ENCODE results near the gene TNFAIP2.

Gene TNFAIP2

DNA sequence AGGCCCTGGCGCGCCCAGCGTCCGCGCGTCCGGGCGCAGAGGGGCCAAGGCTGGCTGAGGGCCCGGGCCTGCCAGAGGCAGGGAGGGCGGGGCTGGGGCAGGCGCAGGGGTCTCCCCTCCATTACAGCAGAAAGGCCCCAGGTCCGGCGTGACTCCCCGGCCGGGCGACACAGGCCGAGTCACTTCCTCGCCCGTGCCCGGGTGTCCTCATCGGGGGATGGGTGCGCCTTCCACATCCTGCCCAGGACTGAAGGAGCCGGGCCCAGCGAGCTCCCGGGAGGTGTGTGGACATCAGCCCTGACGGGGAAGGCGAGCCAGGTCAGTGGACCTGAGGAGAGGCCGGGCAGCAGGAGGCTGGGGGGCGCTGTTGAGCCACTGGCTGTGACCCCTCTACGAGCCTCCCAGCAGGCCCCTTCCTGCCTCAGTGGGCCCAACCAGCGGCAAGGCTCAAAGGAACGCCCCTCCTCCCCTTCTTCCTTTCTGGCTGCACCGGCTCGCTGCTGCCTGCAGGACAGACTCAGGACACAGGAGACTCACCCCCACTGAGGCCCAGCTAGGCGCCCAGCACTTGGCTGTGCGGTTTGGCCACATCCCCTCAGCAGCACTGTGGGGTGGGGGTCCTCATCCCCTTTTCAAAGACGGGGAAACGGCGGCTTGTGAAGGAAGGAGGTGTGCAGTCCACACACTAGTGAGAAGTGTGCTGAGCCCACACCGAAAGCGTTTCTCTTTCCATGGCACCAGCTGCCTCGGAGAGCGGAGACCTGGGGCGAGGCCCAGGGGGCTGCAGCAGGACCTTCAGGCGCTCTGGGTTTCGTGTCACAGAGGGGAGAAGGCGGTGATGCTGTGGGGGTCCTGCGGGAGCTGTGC, 606 bp downstream of the TNFAIP2 start:
- DNase-seq: no peak

DNA sequence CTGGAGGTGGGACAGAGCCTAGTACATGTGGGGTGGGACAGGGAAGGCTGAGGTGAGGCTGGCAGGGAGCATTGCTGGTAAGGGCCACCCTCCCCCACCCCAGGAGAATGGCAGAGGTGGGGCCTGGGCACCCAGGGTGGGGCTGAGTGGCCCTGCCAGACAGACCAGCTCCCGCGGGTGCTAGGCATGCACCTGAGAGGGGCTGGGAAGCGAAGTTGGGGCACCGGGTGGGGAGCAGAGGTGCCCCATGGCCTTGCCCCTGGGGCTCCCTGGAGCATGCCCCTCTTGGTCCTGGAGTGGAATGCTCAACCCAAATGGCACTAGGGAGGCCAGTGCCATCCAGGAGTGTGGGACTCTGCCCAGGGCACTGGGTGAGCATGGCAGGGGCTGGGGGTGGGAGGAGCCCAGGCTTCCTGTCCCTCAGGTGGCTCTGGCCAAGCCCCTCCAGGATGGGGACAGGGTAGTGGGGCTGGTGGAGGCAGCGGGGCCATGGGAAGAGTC, 1.3 kb downstream of the TNFAIP2 start:
- no peak for DNase-seq

DNA sequence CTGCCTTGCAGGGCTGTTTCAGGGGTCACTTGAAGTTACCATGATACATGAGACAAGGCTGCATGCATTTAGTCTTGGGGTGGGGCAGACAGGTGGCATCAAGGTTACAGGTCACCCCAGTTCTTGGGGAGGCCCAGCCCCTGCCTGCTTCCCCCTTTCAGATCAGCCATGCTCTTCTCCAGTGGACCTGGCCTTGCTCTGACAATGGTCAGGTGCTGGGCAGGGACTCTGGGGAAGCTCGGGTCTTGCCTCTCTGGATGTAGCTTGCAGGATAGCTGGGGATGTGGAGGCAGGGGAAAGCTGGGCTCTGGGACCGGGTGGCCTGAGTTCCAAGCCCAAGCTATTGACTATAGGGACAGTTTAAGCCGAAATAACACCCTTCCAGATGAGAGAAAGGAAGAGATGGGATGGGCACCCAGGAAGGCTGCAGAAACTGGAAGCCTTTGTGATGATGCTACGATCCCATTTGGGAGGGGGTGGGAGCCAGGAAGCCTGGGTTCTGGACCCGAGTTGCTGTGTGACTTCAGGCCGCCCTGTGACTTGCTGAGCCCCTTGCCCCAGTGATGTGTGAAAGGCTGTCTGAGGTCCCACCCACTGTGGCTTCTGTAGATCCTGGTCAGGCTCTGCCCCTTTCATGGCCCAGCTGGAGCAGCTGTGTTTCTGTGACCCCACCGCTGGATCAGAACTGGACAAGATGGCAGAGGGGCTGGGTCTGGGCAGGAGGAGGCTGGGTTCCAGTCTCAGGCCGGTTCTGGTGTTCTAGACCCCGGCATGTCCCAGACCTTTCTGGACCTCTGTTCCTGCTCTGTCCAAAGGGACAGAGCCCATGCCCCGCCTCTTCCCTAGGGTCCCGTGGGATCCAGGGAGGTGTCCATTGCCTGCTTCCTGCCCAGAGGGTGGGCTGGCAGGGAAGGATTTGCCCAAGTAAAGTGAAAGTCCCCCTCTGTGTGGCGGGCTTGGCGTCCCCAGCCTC, 2.1 kb downstream of the TNFAIP2 start:
- DNase-seq: no peak

DNA sequence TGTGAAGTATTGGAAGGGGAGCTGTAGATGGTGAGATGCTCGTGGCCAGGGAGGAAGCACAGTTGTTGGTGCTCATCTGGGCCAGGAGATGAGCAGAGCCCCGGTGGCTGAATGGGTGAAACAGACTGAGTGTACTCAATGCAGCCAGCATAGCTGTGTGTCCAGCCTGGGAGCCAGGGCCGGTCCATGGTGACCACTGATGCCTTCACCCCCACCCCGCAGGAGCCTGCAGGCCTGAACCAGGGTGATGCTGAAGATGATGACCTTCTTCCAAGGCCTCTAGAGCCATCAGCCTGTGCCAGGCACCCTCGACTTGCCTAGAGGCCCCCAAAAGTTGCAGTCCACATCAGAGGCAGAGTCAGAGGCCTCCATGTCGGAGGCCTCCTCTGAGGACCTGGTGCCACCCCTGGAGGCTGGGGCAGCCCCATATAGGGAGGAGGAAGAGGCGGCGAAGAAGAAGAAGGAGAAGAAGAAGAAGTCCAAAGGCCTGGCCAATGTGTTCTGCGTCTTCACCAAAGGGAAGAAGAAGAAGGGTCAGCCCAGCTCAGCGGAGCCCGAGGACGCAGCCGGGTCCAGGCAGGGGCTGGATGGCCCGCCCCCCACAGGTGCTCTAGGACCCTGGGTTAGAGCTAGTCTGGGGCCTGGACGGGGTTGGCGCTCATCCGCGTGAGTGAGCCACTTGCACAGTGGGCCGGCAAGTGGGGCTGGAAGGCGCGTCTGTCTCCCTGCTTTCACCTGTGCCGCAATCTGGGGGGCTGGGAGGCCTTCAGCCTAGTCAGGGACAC, 3.0 kb downstream of the TNFAIP2 start:
- DNase-seq: no peak

DNA sequence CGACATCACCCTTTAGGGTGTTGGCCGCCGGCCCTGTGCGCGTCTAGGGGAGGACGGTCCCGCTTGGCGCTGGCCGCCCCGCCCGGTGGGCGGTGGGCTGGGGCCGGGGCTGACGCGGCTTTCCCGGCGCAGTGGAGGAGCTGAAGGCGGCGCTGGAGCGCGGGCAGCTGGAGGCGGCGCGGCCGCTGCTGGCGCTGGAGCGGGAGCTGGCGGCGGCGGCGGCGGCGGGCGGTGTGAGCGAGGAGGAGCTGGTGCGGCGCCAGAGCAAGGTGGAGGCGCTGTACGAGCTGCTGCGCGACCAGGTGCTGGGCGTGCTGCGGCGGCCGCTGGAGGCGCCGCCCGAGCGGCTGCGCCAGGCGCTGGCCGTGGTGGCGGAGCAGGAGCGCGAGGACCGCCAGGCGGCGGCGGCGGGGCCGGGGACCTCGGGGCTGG, 3.6 kb downstream of the TNFAIP2 start:
- no peak for DNase-seq

DNA sequence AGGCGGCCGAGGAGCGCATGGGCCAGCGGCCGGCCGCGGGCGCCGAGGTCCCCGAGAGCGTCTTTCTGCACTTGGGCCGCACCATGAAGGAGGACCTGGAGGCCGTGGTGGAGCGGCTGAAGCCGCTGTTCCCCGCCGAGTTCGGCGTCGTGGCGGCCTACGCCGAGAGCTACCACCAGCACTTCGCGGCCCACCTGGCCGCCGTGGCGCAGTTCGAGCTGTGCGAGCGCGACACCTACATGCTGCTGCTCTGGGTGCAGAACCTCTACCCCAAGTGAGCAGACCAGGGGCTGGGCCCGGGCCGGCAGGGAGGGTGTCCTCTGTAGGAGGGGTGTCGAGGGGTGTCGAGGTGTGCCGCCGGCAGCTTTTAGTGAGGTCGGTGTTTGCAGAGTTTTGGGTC, 4.1 kb downstream of the TNFAIP2 start:
- no peak for DNase-seq

DNA sequence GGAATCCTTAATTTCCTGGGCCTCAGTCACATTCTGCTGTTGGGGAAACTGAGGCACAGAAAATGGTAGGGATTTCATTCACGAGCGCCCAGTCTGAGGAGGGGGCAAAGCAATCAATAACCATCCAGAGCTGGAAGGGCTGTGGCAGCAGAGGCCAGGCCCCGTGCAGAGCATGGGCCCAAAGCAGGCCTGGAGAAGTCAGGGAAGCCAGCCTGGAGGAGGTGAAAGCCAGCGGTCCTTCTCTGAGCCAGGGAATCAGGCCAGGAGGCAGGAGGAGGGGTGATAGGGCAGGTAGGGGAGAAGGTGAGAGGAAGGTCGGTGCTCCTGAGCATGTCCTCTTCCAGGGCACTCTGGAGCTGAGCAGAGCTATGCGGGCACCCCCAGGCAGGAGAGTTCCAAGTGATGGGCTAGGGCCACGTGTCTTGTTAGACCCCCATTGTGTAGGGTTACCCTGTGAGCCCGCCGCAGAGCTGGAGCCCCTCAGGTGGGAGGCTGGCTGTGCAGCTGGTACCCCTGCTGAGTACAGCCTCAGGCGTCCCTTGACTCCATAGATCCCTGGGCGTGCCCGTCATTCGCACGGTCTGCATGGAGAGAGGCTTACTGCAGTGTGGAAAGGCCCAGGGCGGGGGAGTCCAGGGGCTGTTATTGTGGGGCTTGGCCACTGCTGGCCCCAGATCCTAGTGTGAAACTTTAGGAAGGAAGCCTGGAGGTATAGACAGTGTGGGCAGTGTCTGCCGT, 4.8 kb downstream of the TNFAIP2 start:
- DNase-seq: no peak

DNA sequence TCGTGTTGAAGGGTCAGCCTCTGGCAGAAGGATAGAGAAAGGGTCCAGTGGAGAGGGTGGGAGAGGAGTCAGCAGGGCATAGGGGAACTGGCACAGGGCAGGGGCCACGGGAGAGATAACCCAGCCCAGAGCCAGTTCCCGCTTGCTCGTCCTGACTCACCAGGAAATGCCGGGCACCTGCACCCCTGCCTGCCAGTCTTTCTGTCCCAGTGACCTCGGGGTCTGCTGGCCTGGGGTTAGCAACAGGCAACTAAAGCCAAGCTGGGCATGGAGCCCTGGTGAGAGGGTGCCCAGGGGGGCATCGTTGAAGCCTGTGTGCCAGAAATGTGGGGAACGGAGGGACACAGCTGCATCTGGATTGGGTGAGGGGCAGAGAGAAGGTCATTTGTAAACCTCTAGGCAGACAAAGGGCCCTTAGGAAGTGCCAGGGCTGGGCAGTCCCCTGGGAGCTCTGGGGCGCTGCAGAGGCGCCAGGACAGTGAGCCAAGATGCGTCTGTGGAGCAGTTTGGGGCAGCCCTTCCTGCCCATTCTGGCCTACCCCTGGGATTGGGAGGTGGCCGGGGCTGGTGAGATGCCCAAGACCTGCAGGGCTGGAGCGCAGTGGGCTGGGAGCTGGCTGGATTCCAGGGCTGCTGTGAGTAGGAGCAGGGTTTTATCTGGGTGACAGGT, 5.5 kb downstream of the TNFAIP2 start:
- DNase-seq: no peak

DNA sequence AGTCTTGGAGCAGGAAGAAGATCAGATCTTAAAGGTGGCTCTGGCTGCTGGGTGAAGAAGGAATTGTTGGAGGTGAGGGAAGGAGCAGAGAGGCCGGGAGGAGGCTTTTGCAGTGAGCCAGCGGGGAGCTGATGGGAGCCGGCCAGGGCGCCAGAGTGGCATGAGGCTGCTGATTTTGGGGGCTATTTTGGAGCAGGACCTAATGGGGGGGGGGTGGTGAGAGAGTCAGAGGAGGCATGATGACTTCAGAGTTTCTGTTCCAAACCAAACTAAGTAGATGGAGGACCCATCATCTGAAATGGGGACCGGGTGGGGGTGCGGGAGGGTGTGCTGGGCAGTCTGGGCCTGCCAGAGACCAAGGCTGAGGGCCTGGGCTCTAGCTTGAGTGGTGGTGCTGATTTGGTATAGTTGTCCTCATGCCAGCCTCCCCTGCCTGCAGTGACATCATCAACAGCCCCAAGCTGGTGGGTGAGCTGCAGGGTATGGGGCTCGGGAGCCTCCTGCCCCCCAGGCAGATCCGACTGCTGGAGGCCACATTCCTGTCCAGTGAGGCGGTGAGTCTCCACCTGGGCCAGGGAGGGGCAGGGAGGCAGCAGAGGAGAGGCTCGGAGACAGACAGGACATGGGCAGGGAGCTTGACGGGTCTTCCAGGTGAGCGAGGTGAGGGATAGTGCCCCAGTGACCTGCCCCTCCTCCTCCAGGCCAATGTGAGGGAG, 6.2 kb downstream of the TNFAIP2 start:
- DNase-seq: no peak

DNA sequence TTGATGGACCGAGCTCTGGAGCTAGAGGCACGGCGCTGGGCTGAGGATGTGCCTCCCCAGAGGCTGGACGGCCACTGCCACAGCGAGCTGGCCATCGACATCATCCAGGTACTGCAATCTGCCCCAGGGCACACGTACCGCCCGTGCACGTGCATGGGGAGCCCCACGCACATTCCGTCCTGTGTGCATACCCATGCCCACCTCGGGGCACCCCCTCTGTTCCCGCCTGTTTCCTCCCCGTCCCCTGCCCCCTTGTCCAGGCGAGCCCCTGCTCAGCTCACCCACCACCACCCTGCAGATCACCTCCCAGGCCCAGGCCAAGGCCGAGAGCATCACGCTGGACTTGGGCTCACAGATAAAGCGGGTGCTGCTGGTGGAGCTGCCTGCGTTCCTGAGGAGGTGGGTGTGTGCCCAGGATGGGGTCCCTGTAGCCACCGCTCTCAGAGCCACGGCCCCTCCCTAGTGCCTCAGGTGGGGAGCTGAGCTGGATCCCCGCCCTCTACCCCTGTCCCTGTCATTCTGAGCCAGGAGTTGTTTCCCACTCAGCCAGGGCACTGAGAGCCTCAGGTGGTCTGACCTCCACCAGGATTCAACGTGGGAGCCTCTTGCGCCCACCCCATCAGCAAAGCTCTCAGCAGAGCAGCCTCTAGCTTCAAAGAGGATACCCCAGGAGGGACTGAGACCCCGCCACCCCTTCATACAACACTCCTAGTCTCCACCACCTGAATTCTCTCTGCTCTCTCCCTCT, 6.9 kb downstream of the TNFAIP2 start:
- no peak for DNase-seq

DNA sequence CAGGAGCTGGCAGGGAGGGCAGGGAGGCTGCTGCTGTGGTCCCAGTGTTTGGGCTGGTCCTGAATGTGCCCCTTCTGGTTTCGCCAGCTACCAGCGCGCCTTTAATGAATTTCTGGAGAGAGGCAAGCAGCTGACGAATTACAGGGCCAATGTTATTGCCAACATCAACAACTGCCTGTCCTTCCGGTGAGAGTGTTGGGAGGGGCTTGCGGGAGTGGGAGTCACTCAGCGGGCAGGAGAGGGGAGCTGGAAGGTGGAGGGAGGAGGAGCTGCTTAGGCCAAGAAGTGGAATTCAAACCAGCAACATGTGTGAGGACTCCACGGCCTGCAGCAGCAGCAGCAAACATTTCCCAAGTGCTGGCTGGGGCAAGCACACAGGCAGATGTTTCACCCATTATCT, 7.7 kb downstream of the TNFAIP2 start:
- DNase-seq: no peak

DNA sequence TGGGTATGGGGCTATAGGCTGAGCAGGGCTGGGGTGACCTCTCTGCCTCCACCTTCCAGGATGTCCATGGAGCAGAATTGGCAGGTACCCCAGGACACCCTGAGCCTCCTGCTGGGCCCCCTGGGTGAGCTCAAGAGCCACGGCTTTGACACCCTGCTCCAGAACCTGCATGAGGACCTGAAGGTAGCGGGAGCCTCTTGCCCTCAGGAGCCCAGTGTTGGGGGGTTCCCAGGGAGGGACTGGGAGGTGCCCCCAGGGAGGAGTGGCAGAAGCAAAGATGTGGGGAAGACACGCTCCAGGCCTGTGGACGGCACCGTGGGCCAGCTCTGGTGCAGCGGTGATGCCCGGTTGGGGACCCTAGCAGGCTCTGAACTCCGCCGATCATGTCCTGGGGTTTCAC, 8.3 kb downstream of the TNFAIP2 start:
- no peak for DNase-seq

DNA sequence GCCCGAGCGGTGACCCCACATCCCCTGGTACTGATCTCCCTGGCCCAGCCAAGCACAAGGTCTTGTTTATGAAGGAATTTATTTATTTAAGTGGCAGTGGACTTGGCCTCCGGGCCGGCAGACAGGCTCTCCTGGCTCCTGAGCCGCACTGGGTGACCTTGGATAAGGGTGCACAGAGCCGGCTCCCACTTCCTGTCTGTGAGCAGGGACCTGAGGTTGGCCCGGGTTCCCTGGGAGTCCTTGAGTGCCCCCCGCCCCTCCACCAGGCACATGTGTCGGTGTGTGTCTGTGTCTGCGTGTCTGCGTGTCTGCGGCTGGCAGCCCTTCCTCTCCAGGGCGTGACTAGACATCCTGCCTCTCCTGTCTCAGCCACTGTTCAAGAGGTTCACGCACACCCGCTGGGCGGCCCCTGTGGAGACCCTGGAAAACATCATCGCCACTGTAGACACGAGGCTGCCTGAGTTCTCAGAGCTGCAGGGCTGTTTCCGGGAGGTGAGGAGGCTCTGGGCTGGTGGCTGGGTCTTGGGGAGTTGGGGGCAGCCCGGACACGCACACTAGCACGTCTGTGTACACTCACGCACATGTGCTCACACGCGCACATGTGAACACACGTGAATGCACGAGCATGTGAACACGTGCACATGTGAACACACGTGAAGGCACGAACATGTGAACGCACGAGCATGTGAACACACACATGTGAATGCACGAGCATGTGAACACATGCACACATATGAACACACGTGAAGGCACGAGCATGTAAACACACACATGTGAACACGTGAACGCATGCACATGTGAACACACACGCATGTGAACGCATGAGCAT, 9.3 kb downstream of the TNFAIP2 start:
- DNase-seq: no peak

DNA sequence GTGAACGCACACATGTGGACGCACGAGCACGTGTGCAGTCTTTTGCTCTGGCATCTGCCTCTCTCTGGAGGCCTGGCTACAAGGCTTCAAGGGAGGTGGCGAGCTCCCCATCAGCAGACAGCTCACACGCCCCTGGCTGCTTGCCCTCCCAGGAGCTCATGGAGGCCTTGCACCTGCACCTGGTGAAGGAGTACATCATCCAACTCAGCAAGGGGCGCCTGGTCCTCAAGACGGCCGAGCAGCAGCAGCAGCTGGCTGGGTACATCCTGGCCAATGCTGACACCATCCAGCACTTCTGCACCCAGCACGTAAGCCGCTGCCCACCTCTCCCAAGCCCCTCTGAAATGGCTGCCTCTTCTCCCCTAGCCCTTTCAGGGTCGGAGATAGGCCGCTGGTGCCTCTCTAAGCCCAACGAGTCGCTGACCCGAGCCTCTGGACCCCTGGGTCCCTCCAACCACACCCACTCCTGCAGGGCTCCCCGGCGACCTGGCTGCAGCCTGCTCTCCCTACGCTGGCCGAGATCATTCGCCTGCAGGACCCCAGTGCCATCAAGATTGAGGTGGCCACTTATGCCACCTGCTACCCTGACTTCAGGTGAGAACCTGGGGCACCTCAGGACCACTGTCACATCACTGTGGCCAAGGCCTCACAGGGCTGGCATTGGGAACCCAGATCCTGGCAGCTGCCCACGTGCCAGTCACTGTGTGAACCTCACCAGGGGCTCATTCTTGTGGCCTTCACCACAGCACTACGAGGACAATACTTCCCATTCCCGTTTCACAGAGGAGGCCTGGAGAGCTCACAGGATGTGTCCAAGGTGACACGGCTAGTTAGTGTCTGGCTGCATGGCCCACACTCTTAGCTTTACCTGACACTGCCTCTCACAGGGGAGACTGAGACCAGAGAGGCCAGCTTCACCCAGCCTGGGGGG, 10.2 kb downstream of the TNFAIP2 start:
- no peak for DNase-seq

DNA sequence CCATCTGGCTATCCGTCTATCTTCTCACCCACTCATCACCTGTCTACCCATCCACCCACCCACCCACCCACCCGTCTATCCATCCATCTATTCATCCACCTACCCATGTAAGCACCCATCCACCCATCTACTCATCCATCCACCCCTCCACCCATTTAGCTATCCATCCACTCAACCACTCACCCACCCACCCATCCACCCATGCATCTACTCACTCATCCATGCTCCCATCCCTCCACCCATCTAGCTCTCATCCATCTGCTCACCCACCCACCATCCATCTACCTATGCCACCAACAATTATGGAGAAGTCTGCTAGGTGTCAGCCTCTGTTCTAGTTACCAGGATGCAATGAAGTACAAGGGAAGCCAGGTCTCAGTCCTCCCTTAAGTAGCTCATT, 11.1 kb downstream of the TNFAIP2 start:
- no peak for DNase-seq

DNA sequence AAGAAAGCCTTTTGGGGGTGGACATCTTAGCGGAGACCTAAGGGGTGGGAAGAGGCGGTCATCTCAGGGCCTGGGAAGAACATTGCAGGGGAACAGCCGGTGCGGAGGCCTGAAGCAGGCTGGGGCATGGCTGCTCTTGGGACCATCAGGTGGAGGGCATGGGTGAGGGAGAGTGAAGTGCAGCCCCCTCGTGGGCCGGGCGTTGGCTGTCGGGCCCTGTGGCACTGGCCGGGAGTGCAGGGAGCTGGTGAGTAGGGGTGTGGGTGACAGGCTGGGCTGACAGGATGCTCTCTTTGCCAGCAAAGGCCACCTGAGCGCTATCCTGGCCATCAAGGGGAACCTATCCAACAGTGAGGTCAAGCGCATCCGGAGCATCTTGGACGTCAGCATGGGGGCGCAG, 11.7 kb downstream of the TNFAIP2 start:
- DNase-seq: no peak

DNA sequence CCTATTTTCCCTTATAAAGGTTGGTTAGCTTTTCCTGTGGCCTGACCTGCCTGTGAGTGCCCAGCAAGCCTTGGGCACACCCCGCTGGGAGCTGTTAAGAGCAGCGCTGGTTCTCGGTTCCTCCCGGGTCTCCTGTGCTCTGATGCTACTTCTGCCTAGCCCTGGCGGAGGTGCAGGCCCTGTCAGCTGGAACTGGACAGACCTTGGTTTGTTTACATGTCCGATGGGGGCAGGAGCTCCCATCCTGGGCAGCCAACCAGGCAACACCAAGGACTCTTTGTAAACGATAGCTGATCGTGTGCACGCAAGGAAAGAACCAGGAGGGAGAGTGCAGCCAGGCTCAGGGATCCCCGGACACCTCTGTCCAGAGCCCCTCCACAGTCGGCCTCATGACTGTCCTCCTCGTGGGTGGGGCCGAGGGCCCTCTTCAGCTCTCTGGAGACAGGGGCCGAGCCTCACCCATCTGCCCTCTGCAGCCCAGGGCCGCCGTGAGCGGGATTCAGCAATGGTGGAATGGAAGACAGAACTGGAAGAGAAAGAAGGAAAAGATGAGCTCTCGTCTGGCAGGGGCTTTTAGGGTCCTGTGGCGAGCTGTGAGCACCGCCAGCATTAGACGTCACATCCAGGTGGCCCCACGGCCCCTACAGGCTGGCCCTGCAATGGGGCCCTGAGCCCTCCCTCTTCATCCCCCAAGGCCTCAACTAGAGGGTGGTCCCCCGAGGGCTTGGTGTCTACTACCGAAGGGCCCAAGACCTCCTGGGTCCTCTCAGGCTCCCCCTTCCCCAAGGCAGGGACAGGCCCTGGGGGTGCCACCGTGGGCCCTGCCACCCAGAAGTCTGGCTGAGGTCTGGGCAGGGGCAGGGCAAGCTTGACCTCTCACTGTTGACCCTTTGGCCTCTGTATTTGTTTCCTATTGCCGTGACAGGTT, 12.3 kb downstream of the TNFAIP2 start:
- DNase-seq: no peak

All from NCI-H1436 (cell line).